Trophoblast cell (in vitro differentiated cells and primary cell): ENCODE results near the gene RPL5.

Experiments used
- DNase-seq, 2 donors: peaks; one replicate each; pipeline ENCODE4 v3.0.0-alpha.2; 2016
- H2AFZ ChIP-seq: 2 replicates; pipeline ENCODE4 v1.6.1; 2013; ENCODE audit warnings: low read length, moderate library complexity, mild to moderate bottlenecking; ENCODE audit not compliant: insufficient read depth, poor library complexity
- H2AK5ac ChIP-seq: 2 replicates; pipeline ENCODE4 v1.6.1; 2013; ENCODE audit warnings: mild to moderate bottlenecking, low read length
- H2BK120ac ChIP-seq: 2 replicates; pipeline ENCODE4 v1.6.1; 2013; ENCODE audit warnings: low read length, mild to moderate bottlenecking, moderate library complexity; ENCODE audit not compliant: insufficient read depth, poor library complexity
- H2BK12ac ChIP-seq: 2 replicates; pipeline ENCODE4 v1.6.1; 2013; ENCODE audit warnings: mild to moderate bottlenecking, low read length, moderate library complexity
- H2BK5ac ChIP-seq: 2 replicates; pipeline ENCODE4 v1.6.1; 2013; ENCODE audit warnings: low read length, low read depth, moderate library complexity, mild to moderate bottlenecking; ENCODE audit not compliant: poor library complexity
- H3K14ac ChIP-seq: 2 replicates; pipeline ENCODE4 v1.6.1; 2013; ENCODE audit warnings: mild to moderate bottlenecking, low read length
- H3K18ac ChIP-seq: 2 replicates; pipeline ENCODE4 v1.6.1; 2013; ENCODE audit warnings: mild to moderate bottlenecking, low read length
- H3K23ac ChIP-seq: 2 replicates; pipeline ENCODE4 v1.6.1; 2013; ENCODE audit warnings: low read length
- H3K27ac ChIP-seq: 2 replicates; pipeline ENCODE4 v1.5.1; 2013; ENCODE audit warnings: low read depth, mild to moderate bottlenecking, inconsistent platforms, low read length, moderate library complexity
- H3K27me3 ChIP-seq: 2 replicates; pipeline ENCODE4 v1.6.1; 2013; ENCODE audit warnings: inconsistent platforms, mild to moderate bottlenecking, low read length, moderate library complexity; ENCODE audit not compliant: insufficient read depth
- H3K36me3 ChIP-seq, 2 experiments: 1 replicate in 1 of 2; 2 replicates in 1 of 2; pipeline ENCODE4 v1.6.1; 2013; ENCODE audit warnings: low read length in 2 of 2, mild to moderate bottlenecking in 2 of 2, moderate library complexity in 1 of 2; ENCODE audit not compliant: insufficient read depth in 2 of 2, control insufficient read depth in 1 of 2
- H3K4ac ChIP-seq: 2 replicates; pipeline ENCODE4 v1.6.1; 2013; ENCODE audit warnings: low read depth, mild to moderate bottlenecking, low read length, moderate library complexity
- H3K4me1 ChIP-seq, 2 experiments: 1 replicate in 1 of 2; 2 replicates in 1 of 2; pipeline ENCODE4 v1.6.1; 2013; ENCODE audit warnings: low read length in 2 of 2, mild to moderate bottlenecking in 2 of 2, moderate library complexity in 1 of 2; ENCODE audit not compliant: insufficient read depth in 2 of 2, control insufficient read depth in 1 of 2
- H3K4me2 ChIP-seq: 2 replicates; pipeline ENCODE4 v1.6.1; 2013; ENCODE audit warnings: inconsistent platforms, mild to moderate bottlenecking, low read length, moderate library complexity
- H3K4me3 ChIP-seq: 2 replicates; pipeline ENCODE4 v1.5.1; 2013; ENCODE audit warnings: mild to moderate bottlenecking, low read depth, low read length, inconsistent platforms
- H3K79me1 ChIP-seq: one replicate; pipeline ENCODE4 v1.6.1; 2013; ENCODE audit warnings: low read length
- H3K79me2 ChIP-seq: 2 replicates; pipeline ENCODE4 v1.6.1; 2013; ENCODE audit warnings: low read length, mild to moderate bottlenecking; ENCODE audit not compliant: control insufficient read depth, insufficient read depth, poor library complexity
- H3K9ac ChIP-seq: 2 replicates; pipeline ENCODE4 v1.6.1; 2013; ENCODE audit warnings: mild to moderate bottlenecking, low read length
- H3K9me3 ChIP-seq: 2 replicates; pipeline ENCODE4 v1.6.1; 2013; ENCODE audit warnings: low read depth, mild to moderate bottlenecking, control low read depth, inconsistent platforms, low read length; ENCODE audit not compliant: insufficient read depth
- H4K12ac ChIP-seq: 2 replicates; pipeline ENCODE4 v1.6.1; 2013; ENCODE audit warnings: low read depth, mild to moderate bottlenecking, low read length, moderate library complexity
- H4K8ac ChIP-seq: 2 replicates; pipeline ENCODE4 v1.6.1; 2013; ENCODE audit warnings: low read depth, mild to moderate bottlenecking, low read length, moderate library complexity
- H4K91ac ChIP-seq: one replicate; pipeline ENCODE4 v1.6.1; 2013; ENCODE audit warnings: low read depth, mild to moderate bottlenecking, low read length, moderate library complexity
- WGBS: extraction: QIAGEN DNeasy Blood & Tissue Kit; methylation state at CpG from one replicate; pipeline ENCODE4 v1.1.7; 2013; ENCODE audit warnings: missing lambda C conversion rate; ENCODE audit not compliant: insufficient read length, insufficient coverage; ENCODE audit errors: extremely low coverage; 5-methylcytosine and 5-hydroxymethylcytosine counted together

Gene RPL5

DNA sequence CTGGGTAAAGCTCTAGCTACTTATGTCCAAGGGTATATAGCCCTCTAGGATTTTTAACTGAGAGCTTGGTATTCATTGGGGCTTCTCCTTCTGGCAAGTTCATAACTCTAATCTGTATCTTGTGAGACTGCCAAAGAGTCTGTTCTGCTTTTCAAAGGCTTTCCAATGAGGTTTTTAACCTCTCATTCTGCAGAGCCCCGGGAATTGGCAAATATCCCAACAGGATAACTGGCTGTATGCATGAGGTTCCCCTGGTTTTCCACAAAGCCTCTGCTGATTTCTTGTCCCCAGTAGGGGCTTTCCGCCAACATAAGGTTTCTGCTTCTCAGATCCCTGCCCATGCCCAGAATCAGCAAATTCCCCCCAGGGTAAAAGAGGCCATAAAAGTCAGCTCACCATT lies 40.9 kb downstream of the RPL5 start:
- Histone ChIP-seq H4K91ac (no peak overlapping the region), H2AFZ (no peak overlapping the region), H3K9me3 (no peaks in the 10 kb centered on the region), H3K27ac (no peak overlapping the region), H3K23ac (no peak overlapping the region), H3K18ac (no peak overlapping the region), H4K12ac (no peak overlapping the region), H3K27me3 (no peaks in the 10 kb centered on the region), H2BK5ac (no peak overlapping the region), H2BK120ac (no peak overlapping the region), H4K8ac (no peak overlapping the region), H3K79me2 (no peaks in the 10 kb centered on the region), H3K4me2 (no peak overlapping the region), H3K4me3 (no peak overlapping the region), H3K14ac (no peak overlapping the region), H3K79me1 (no peaks in the 10 kb centered on the region), H2BK12ac (no peak overlapping the region), H3K9ac (no peak overlapping the region), H2AK5ac (no peak overlapping the region), H3K4me1 (no peaks in the 10 kb centered on the region), H3K36me3 (no peaks in the 10 kb centered on the region), H3K4ac (no peak overlapping the region)
- no CpG with 5 or more reads among the region's 2 CpGs for WGBS
- DNase-seq = no peak

DNA sequence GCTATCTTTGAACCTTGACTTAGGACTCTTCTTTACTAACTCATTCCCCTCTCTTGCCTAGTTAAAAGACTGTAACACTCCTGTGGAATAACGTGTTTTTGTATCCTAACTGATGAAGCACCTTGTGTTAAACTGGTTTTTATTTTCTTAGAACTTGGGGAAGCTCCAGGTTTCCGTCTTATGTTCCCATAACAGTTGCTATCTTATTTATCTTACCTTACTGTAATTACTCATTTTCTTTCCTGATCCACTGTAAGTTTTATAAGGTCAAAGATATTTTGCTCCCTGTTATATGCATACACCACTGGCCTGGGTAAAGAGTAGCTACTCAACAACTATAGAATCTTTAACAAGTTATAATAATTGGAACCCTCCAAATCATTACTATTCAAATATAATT lies 43.1 kb downstream of the RPL5 start:
- no peak overlapping the region for H3K18ac ChIP-seq

GRCh38 chr1:92876351-92876750 lies 44.5 kb downstream of the RPL5 start:
- Histone ChIP-seq H3K4me1 (no peaks in the 10 kb centered on the region), H2BK12ac (no peak overlapping the region), H3K79me2 (no peaks in the 10 kb centered on the region), H3K9me3 (no peaks in the 10 kb centered on the region), H3K4me3 (no peak overlapping the region), H3K4ac (no peak overlapping the region), H3K9ac (no peak overlapping the region), H4K8ac (no peak overlapping the region), H2BK5ac (no peak overlapping the region), H3K23ac (no peak overlapping the region), H3K36me3 (no peaks in the 10 kb centered on the region), H4K12ac (no peak overlapping the region), H2AFZ (no peak overlapping the region), H2BK120ac (no peak overlapping the region), H3K79me1 (no peaks in the 10 kb centered on the region), H3K18ac (no peak overlapping the region), H3K14ac (no peak overlapping the region), H3K27me3 (no peaks in the 10 kb centered on the region), H3K27ac (no peak overlapping the region), H4K91ac (no peak overlapping the region), H2AK5ac (no peak overlapping the region), H3K4me2 (no peak overlapping the region)
- no CpG with 5 or more reads among the region's 4 CpGs for WGBS
- DNase-seq = no peak

More for the DNA sequence above, 43.1 kb downstream of the RPL5 start:
- Histone ChIP-seq H3K9ac (no peak overlapping the region), H3K4ac (no peak overlapping the region), H3K4me3 (no peak overlapping the region), H3K27me3 (no peaks in the 10 kb centered on the region), H3K79me2 (no peaks in the 10 kb centered on the region), H4K12ac (no peak overlapping the region), H4K91ac (no peak overlapping the region), H2AK5ac (no peak overlapping the region), H3K36me3 (no peaks in the 10 kb centered on the region), H4K8ac (no peak overlapping the region), H2BK120ac (no peak overlapping the region), H3K4me2 (no peak overlapping the region), H2AFZ (no peak overlapping the region), H3K9me3 (no peaks in the 10 kb centered on the region), H3K27ac (no peak overlapping the region), H3K23ac (no peak overlapping the region), H2BK12ac (no peak overlapping the region), H2BK5ac (no peak overlapping the region), H3K14ac (no peak overlapping the region), H3K4me1 (no peaks in the 10 kb centered on the region), H3K79me1 (no peaks in the 10 kb centered on the region)
- no CpG with 5 or more reads among the region's 2 CpGs for WGBS
- DNase-seq = no peak

DNA sequence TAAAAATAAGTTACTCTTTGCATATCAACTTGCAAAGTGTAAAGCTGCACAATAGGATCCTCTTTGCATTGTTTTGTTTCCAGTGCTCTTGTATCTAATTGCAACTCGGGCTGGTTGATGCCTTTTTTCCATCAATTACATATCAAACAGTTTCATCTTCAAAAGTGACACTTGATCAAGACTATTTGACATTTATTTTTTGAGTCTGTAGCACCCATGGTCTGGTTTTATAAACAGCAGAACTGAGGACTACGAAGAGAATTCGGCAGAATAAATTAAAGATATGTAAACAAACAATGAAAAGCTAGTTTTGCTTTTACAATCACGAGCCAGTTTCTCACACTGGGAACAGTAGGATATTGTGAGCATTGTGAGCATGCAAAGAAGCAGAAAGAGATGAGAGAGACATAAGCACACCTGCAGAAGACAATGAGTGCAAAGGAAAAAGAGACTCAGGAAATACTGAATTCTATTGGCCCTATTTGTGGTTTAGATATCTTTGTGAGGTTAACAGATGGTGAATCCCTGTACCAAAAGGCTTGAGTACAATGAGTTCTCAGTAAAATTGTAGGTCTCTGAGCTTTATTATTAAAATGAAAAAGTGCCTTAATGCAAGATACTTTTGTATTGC lies 45.4 kb downstream of the RPL5 start:
- Histone ChIP-seq H3K9me3 (no peaks in the 10 kb centered on the region), H2AFZ (no peak overlapping the region), H3K9ac (no peak overlapping the region), H3K4ac (no peak overlapping the region), H3K36me3 (no peaks in the 10 kb centered on the region), H3K27me3 (no peaks in the 10 kb centered on the region), H3K23ac (no peak overlapping the region), H2BK5ac (no peak overlapping the region), H3K79me1 (no peaks in the 10 kb centered on the region), H4K12ac (no peak overlapping the region), H4K8ac (no peak overlapping the region), H3K14ac (no peak overlapping the region), H2AK5ac (no peak overlapping the region), H2BK120ac (no peak overlapping the region), H3K18ac (no peak overlapping the region), H4K91ac (no peak overlapping the region), H3K4me3 (no peak overlapping the region), H3K79me2 (no peaks in the 10 kb centered on the region), H3K27ac (no peak overlapping the region), H2BK12ac (no peak overlapping the region), H3K4me1 (no peaks in the 10 kb centered on the region), H3K4me2 (no peak overlapping the region)
- no peak for DNase-seq
- no CpG with 5 or more reads among the region's 4 CpGs for WGBS
